Thyroid gland (tissue), 4 donors: ENCODE results near the gene CDH23.

Source experiments
- POLR2A ChIP-seq, 2 donors: fragments of 450-650 bp; IDR thresholded peaks; one replicate each; pipeline ENCODE4 v1.6.1; 2017; ENCODE audit warnings: antibody characterized with exemption in 2 of 2, mild to moderate bottlenecking in 2 of 2, moderate library complexity in 1 of 2
- TF ChIP-seq, protein P1 (sequence below), 6 experiments: fragments of 200-600 bp in 3 of 6; fragments of 450-650 bp in 3 of 6; sonication (generic) in 3 of 6; IDR thresholded peaks; one replicate each; pipeline ENCODE4 v1.5.1; 2016 to 2019; ENCODE audit warnings: antibody characterized with exemption in 6 of 6, mild to moderate bottlenecking in 2 of 6, inconsistent platforms in 1 of 6, moderate library complexity in 1 of 6

DNA sequence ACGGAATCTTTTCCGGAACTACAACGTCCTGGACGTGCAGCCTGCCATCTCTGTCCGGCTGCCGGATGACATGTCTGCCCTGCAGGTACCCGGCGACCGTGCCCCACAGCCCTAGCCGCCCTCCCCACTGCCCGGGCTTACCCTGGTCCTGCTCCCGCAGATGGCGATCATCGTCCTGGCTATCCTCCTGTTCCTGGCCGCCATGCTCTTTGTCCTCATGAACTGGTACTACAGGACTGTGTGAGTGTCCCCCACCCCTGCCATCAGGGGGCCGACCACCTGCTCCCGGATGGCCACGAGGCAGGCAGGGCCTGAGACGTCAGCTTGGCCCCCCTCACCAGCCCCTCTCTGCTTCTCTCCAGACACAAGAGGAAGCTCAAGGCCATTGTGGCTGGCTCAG is 414.6 kb downstream of the CDH23 start:
- no peak for TF ChIP-seq POLR2A (IDR thresholded peaks at IDR 0.05)
- TF ChIP-seq, protein P1, sequence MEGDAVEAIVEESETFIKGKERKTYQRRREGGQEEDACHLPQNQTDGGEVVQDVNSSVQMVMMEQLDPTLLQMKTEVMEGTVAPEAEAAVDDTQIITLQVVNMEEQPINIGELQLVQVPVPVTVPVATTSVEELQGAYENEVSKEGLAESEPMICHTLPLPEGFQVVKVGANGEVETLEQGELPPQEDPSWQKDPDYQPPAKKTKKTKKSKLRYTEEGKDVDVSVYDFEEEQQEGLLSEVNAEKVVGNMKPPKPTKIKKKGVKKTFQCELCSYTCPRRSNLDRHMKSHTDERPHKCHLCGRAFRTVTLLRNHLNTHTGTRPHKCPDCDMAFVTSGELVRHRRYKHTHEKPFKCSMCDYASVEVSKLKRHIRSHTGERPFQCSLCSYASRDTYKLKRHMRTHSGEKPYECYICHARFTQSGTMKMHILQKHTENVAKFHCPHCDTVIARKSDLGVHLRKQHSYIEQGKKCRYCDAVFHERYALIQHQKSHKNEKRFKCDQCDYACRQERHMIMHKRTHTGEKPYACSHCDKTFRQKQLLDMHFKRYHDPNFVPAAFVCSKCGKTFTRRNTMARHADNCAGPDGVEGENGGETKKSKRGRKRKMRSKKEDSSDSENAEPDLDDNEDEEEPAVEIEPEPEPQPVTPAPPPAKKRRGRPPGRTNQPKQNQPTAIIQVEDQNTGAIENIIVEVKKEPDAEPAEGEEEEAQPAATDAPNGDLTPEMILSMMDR (IDR thresholded peaks at IDR 0.05): no peak
